Naive thymus-derived CD4-positive, alpha-beta T cell (primary cell): ENCODE measurements around the gene NME3. TPM values are rescaled to one million over a fixed set of nuclear protein-coding genes. Genes with fewer than 3 reads are reported as not detected.

ENCODE experiments used
- ATAC-seq: fragments of 150-1000 bp; cut with Tn5 transposase; 2 replicates; pipeline ENCODE4 v1.10.0; 2021; ENCODE audit warnings: mild to moderate bottlenecking, moderate library complexity
- CTCF ChIA-PET: fragments of 350-600 bp; sonication (Branson Sonifier 250); formaldehyde crosslinking; loops from one replicate; lab custom pipeline; 2021; ENCODE audit warnings: antibody characterized with exemption; lab: Charles Lee
- POLR2A ChIA-PET: fragments of 350-600 bp; sonication (Branson Sonifier 250); formaldehyde crosslinking; loops from one replicate; lab custom pipeline; 2021; ENCODE audit warnings: antibody characterized with exemption, inconsistent platforms; lab: Charles Lee
- DNase-seq, 9 donors: peaks; one replicate each; pipeline versions ENCODE4 v3.0.0 to v3.0.0-alpha.2; 2020 to 2022; ENCODE audit warnings: mixed read lengths in 1 of 9
- H3K27ac ChIP-seq: one replicate; pipeline ENCODE4 v1.7.0; 2013; ENCODE audit warnings: mild to moderate bottlenecking, low read depth, low read length, moderate library complexity
- H3K27me3 ChIP-seq, 2 donors: one replicate each; pipeline ENCODE4 v1.7.0; 2013; ENCODE audit warnings: low read length in 2 of 2, mild to moderate bottlenecking in 2 of 2, moderate library complexity in 2 of 2; ENCODE audit not compliant: control insufficient read depth in 2 of 2, insufficient read depth in 2 of 2
- H3K36me3 ChIP-seq, 3 experiments: 1 replicate in 2 of 3; 2 replicates in 1 of 3; pipeline ENCODE4 v1.7.0; 2013; ENCODE audit warnings: low read length in 3 of 3, mild to moderate bottlenecking in 3 of 3, moderate library complexity in 1 of 3; ENCODE audit not compliant: insufficient read depth in 3 of 3, control insufficient read depth in 2 of 3
- H3K4me1 ChIP-seq, 2 donors: one replicate each; pipeline ENCODE4 v1.7.0; 2013; ENCODE audit warnings: low read length in 2 of 2, mild to moderate bottlenecking in 2 of 2, moderate library complexity in 1 of 2; ENCODE audit not compliant: control insufficient read depth in 2 of 2, insufficient read depth in 2 of 2
- H3K4me3 ChIP-seq: 2 replicates; pipeline ENCODE4 v1.7.0; 2013; ENCODE audit warnings: mild to moderate bottlenecking, low read length
- H3K9me3 ChIP-seq, 3 experiments: 1 replicate in 2 of 3; 2 replicates in 1 of 3; pipeline ENCODE4 v1.7.0; 2013; ENCODE audit warnings: low read length in 3 of 3; ENCODE audit not compliant: control insufficient read depth in 2 of 3
- H3K27ac Mint-ChIP-seq, 9 donors: one replicate each; pipeline ENCODE4 v1.8.0; 2020 to 2022; ENCODE audit warnings: mixed read lengths in 9 of 9, mild to moderate bottlenecking in 8 of 9, moderate library complexity in 5 of 9, inconsistent platforms in 2 of 9
- H3K27me3 Mint-ChIP-seq, 5 donors: one replicate each; pipeline ENCODE4 v1.8.0; 2021 to 2022; ENCODE audit warnings: mixed read lengths in 5 of 5, mild to moderate bottlenecking in 1 of 5
- H3K36me3 Mint-ChIP-seq, 5 donors: one replicate each; pipeline ENCODE4 v1.8.0; 2020 to 2022; ENCODE audit warnings: mixed read lengths in 5 of 5, mild to moderate bottlenecking in 3 of 5, inconsistent platforms in 1 of 5
- H3K4me1 Mint-ChIP-seq, 7 donors: one replicate each; pipeline ENCODE4 v1.8.0; 2020 to 2022; ENCODE audit warnings: mixed read lengths in 7 of 7, mild to moderate bottlenecking in 3 of 7, inconsistent platforms in 1 of 7
- H3K4me3 Mint-ChIP-seq, 10 donors: one replicate each; pipeline ENCODE4 v1.8.0; 2020 to 2022; ENCODE audit warnings: mild to moderate bottlenecking in 10 of 10, mixed read lengths in 10 of 10, moderate library complexity in 6 of 10, inconsistent platforms in 2 of 10
- H3K9me3 Mint-ChIP-seq, 11 donors: one replicate each; pipeline ENCODE4 v1.8.0; 2020 to 2022; ENCODE audit warnings: mixed read lengths in 11 of 11, mild to moderate bottlenecking in 4 of 11, inconsistent platforms in 1 of 11, moderate library complexity in 1 of 11
- intact Hi-C, 2 donors: fragments of 100-400 bp; cut with micrococcal nuclease; formaldehyde crosslinking; loops; one replicate each; pipeline ENCODE4 v1.15.1; 2023
- polyA plus RNA-seq, 2 donors: library from polyadenylated mRNA; unstranded; fragments of 300-500 nt; fragmentation: Illumina TruSeq; gene quantifications; one replicate each; pipeline ENCODE4 v1.2.3, GENCODE V29; 2021
- total RNA-seq, 6 experiments: library from RNA in 5 of 6; stranded (reverse) in 5 of 6; gene quantifications; 1 replicate in 5 of 6; 2 replicates in 1 of 6; pipeline ENCODE4 v1.2.3 and lab custom pipeline; 2021 to 2026

Gene NME3
- total and polyA plus RNA-seq, 7 experiments from 2014 or later, result 49.4 to 81.5 (median 70.6) TPM

DNA sequence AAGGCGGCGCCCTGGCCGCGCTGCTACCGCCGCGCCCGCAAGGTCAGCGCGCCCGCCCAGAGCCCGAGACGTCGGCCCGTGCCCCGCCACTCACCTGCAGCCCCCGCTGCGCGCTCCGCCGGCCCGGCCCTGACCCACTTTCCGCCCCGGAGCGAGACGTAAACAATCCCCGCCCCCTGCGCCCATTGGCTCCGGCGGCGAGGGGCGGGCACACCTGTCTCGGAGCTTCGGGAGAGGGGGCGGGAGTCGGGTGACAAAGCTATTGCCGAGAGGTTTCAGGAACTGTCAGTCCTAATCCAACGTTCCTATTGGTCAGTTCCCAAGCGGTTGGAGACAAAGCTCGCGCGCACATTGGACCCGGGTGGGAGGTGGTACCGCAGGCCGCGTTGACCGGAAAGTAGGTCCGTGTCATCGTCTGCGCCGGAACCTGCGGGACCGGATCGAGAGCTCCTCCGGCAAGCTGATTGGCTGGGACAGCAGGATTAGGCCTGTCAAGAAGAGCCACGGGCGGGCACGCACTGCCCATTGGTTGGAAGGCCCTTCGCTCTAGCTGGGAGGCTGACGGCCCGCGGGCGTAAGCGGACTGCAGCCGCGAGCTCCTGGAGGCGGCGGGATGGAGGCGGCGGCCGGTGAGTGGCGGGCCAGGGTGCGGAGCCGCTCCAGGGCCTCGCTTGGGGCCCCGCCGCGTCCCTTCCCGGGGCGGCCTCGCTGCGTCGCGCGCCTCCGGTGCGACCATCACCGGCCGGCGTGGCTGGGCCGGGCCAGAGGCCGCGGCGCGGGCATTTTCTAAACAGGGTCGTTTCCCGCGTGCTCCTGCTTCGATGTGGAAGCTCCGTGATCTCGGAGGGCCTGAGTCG lies 11.3 kb upstream of the NME3 start, which contains the start of the genes NUBP2 and SPSB3:
TSS of gene NUBP2 (plus strand) at position 553 of the 857 bp plus-strand sequence. CDS start at position 614, 61 bp downstream.
TSS of gene SPSB3 (minus strand) at position 164 of the 857 bp plus-strand sequence. CDS start 1,088 bp downstream, outside the sequence.
- DNase-seq (peak; percentile 83 to 98 (median 97)), ATAC-seq (peak; percentile 92)
- H3K4me1 ChIP-seq, result peaks cover 13 to 28% of the 10 kb centered on the region in 2 donors
- H3K4me3 ChIP-seq, result peak within 1 kb of the TSS; percentile 92
- ChIA-PET POLR2A (interaction anchor here (0.5 to 3.7 kb wide), 34 partner anchors 8 to 1146 kb away, joined by 3 to 93 read pairs (median 4); partner anchors contain the start of genes AMDHD2, ATP6V0C, EME2 and FAHD1), CTCF (interaction anchor here (0.6 to 1.6 kb wide), 5 partner anchors 9 to 291 kb away, joined by 3 to 13 read pairs (median 8); partner anchors contain the start of genes EME2, MAPK8IP3, MRPS34 and NME3)
- Mint-ChIP-seq H3K4me3 (peak within 1 kb of the TSS; percentile 90 to 98 (median 94)), H3K36me3 (peaks cover 0 to 3% (median 0%) of the 10 kb centered on the region in 5 donors), H3K4me1 (peaks cover 0 to 48% (median 22%) of the 10 kb centered on the region in 7 donors), H3K9me3 (no peaks in the 10 kb centered on the region), H3K27ac (peak within 1 kb of the TSS; percentile 77 to 98 (median 93)), H3K27me3 (peaks cover 0 to 2% (median 0%) of the 10 kb centered on the region in 5 donors)
- peak within 1 kb of the TSS; percentile 76 for H3K27ac ChIP-seq
- H3K9me3 ChIP-seq, result no peaks in the 10 kb centered on the region
- peaks cover 0 to 52% (median 0%) of the 10 kb centered on the region in 3 experiments for H3K36me3 ChIP-seq
- intact Hi-C loops, result loop anchor here (1.0 to 10.0 kb wide), 8 partner anchors 9 to 1198 kb away; partner anchors contain the start of genes HAGH (in 2 of the 2), MRPS34 (in 2 of the 2), TRAF7 (in 2 of the 2) and UQCC4 (in 2 of the 2)
- no peaks in the 10 kb centered on the region for H3K27me3 ChIP-seq

DNA sequence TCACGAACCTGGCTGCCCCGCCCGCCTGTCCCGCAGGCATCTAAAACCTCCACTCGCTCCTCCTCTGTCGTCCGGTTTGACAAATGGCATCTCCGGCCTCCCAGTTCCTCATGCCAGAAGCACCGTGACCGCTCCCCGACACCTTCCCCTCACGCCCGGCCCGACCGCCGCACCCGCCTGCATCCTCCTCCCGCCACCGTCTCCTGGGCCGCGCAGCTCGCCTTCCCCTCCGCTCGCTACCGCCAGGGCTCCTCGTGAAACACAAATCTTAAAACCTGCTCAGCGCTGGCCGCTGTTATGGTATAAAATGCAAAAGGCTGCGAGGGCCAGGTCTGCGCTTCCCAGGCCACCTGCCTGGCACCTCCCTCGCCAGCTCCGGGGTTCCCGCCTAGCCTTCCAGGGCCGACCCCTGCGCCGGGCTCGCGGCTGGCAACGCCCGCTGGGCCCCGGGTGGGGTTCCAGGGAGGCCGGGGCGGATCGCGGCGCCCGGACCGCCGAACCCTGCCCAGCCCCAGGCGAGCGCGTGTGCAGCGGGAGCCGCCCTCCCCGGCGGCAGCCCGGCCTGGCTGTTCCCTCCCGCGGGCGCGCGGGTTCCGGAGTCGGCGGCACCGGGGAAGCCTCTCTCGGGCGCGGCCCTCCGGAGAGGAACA lies 10.5 kb upstream of the NME3 start:
- Histone ChIP-seq H3K27ac (peak overlapping the region; percentile 76), H3K4me1 (peaks cover 13 to 28% of the 10 kb centered on the region in 2 donors), H3K36me3 (peaks cover 0 to 52% (median 0%) of the 10 kb centered on the region in 3 experiments), H3K9me3 (no peaks in the 10 kb centered on the region), H3K4me3 (peak overlapping the region; percentile 92), H3K27me3 (no peaks in the 10 kb centered on the region)
- peak; percentile 1 for ATAC-seq
- ChIA-PET CTCF (interaction anchor here (0.6 to 1.6 kb wide), 5 partner anchors 8 to 290 kb away, joined by 4 to 13 read pairs (median 8); partner anchors contain the start of genes EME2, MAPK8IP3, MRPS34 and NME3), POLR2A (interaction anchor here (0.6 to 3.7 kb wide), 24 partner anchors 9 to 1086 kb away, joined by 3 to 93 read pairs (median 6); partner anchors contain the start of genes AMDHD2, ATP6V0C, EME2 and FAHD1)
- DNase-seq, result peak in 5 of 9 donors; percentile 37 to 47 (median 41)
- peak overlapping the region; percentile 85 to 98 (median 94) for H3K4me3 Mint-ChIP-seq
- H3K9me3 Mint-ChIP-seq, result no peaks in the 10 kb centered on the region
- H3K27me3 Mint-ChIP-seq, result peaks cover 0 to 2% (median 0%) of the 10 kb centered on the region in 5 donors
- intact Hi-C loops, result loop anchor here (1.0 to 10.0 kb wide), 8 partner anchors 9 to 1197 kb away; partner anchors contain the start of genes HAGH (in 2 of the 2), MRPS34 (in 2 of the 2), TRAF7 (in 2 of the 2) and UQCC4 (in 2 of the 2)
- H3K36me3 Mint-ChIP-seq, result peaks cover 0 to 3% (median 0%) of the 10 kb centered on the region in 5 donors
- H3K27ac Mint-ChIP-seq, result peak overlapping the region; percentile 70 to 96 (median 87)
- H3K4me1 Mint-ChIP-seq, result peaks cover 0 to 48% (median 22%) of the 10 kb centered on the region in 7 donors

DNA sequence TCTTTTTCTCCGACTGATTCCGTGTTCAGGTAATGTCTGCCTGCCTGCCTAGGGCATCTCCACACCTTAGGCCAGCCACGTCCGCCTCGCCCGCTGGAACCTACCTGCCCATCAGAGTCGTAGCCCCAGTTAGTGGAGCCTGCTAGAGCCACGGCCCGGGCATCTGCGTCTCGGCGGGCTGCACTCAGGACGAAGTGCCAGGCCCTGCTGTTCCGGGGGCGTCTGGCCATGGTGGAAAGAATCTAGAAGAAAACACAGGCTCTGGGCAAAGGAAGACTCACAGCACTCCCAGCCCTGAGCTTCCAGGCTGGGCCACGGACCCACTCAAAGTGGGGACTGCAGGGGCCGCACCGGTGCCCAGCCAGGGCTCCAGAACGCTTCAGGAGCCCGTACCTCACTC lies 9.9 kb upstream of the NME3 start:
- Mint-ChIP-seq H3K27me3 (peaks cover 0 to 2% (median 0%) of the 10 kb centered on the region in 5 donors), H3K4me3 (peak overlapping the region; percentile 81 to 95 (median 88)), H3K36me3 (peaks cover 0 to 3% (median 0%) of the 10 kb centered on the region in 5 donors), H3K9me3 (no peaks in the 10 kb centered on the region), H3K4me1 (peaks cover 0 to 48% (median 22%) of the 10 kb centered on the region in 7 donors), H3K27ac (peak overlapping the region; percentile 62 to 88 (median 79))
- POLR2A ChIA-PET, result interaction anchor here (1.1 to 3.7 kb wide), 5 partner anchors 10 to 733 kb away, joined by 3 to 93 read pairs (median 15); partner anchors contain the start of genes ATP6V0C, EME2, FAHD1 and HAGH
- DNase-seq (no peak), ATAC-seq (no peak)
- no peaks in the 10 kb centered on the region for H3K27me3 ChIP-seq
- CTCF ChIA-PET, result interaction anchor here (0.8 kb wide), 1 partner anchor 9 kb away, joined by 4 read pairs; the partner anchor contains the start of genes EME2 and MRPS34
- no peaks in the 10 kb centered on the region for H3K9me3 ChIP-seq
- intact Hi-C loops, result loop anchor here (10.0 kb wide), 4 partner anchors 356 to 1196 kb away; partner anchors contain the start of genes TRAF7 (in 2 of the 2), UBE2I (in 1 of the 2) and UQCC4 (in 1 of the 2)
- peak overlapping the region; percentile 76 for H3K27ac ChIP-seq
- peak overlapping the region; percentile 92 for H3K4me3 ChIP-seq
- H3K4me1 ChIP-seq, result peaks cover 13 to 28% of the 10 kb centered on the region in 2 donors
- H3K36me3 ChIP-seq, result peaks cover 0 to 52% (median 0%) of the 10 kb centered on the region in 3 experiments

DNA sequence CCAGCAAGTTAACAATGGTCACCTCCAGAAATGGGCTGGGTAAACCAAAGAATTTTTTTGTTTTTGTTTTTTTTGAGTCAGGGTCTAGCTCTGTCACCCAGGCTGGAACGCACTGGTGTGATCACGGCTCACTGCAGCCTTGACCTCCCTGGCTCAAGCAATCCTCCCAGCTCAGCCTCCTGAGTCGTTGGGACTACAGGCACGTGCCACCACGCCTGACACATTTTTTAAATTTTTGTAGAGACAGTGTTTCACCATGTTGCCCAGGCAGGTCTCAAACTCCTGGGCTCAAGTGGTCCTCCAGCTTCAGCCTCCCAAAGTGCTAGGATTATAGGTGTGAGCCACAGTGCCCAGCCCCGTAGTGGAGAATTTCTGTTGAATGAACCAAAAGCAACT lies 9.3 kb upstream of the NME3 start:
- Mint-ChIP-seq H3K27me3 (peaks cover 0 to 2% (median 0%) of the 10 kb centered on the region in 5 donors), H3K36me3 (peaks cover 0 to 3% (median 0%) of the 10 kb centered on the region in 5 donors), H3K27ac (peak overlapping the region in 5 of 9 donors; percentile 62 to 88 (median 82)), H3K9me3 (no peaks in the 10 kb centered on the region), H3K4me3 (peak overlapping the region in 9 of 10 donors; percentile 20 to 95 (median 88)), H3K4me1 (peaks cover 0 to 47% (median 21%) of the 10 kb centered on the region in 7 donors)
- Histone ChIP-seq H3K36me3 (peaks cover 0 to 52% (median 0%) of the 10 kb centered on the region in 3 experiments), H3K9me3 (no peaks in the 10 kb centered on the region), H3K4me1 (peaks cover 13 to 24% of the 10 kb centered on the region in 2 donors), H3K4me3 (no peak overlapping the region), H3K27me3 (no peaks in the 10 kb centered on the region), H3K27ac (peak overlapping the region; percentile 76)
- intact Hi-C loops, result loop anchor here (10.0 kb wide), 4 partner anchors 356 to 1196 kb away; partner anchors contain the start of genes TRAF7 (in 2 of the 2), UBE2I (in 1 of the 2) and UQCC4 (in 1 of the 2)
- DNase-seq (no peak), ATAC-seq (no peak)
- ChIA-PET CTCF (no interaction called here), POLR2A (interaction anchor here (0.6 to 3.7 kb wide), 3 partner anchors 9 to 45 kb away, joined by 3 to 93 read pairs (median 33); partner anchors contain the start of genes EME2, FAHD1, HAGH and MRPS34)

DNA sequence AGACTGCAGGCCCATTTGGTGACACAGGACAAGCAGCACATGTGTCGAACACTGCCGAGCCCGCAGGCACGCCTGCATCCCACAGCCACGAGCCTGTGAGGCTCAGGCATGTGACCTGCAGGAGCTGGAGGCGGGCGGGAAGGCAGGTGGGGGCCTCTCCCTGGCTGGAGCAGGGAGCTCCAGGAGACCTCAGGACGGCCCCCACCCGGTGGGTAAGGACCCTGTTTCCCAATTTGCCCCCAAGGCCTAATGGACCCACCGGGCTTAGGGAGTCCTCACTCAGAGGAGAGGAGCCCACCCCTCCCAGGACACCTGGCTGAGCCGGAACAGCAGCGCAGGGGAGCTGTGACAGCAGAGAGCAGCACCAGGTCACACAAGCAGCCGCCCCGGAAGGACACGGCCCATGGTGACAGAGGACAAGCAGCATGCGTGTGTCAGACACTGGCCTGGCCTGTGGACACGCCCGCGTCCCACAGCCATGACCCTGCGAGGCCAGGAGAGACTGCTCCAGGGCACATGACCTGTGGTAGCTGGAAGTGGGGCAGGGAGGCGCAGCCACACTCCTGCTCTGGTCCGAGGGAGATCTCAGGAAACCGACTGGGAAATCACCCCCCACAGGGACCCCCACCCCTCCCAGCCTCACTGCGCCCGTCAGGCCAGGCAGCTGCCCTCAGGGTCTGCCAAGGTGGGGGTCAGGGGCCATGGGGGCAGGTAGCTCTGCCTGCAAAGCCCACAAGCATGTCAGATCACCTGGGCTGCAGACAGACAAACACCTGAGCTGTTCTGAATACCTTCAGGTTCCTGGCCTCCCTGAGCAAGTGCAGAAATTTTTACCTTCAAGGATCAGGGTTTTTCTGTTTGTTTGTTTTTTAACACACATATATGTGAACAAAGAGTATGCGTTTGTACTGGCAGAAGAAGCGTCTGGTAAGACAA lies 8.7 kb upstream of the NME3 start:
- DNase-seq (no peak), ATAC-seq (no peak)
- Mint-ChIP-seq H3K9me3 (no peaks in the 10 kb centered on the region), H3K4me1 (peaks cover 0 to 42% (median 21%) of the 10 kb centered on the region in 7 donors), H3K36me3 (peaks cover 0 to 3% (median 0%) of the 10 kb centered on the region in 5 donors), H3K27me3 (peaks cover 0 to 2% (median 0%) of the 10 kb centered on the region in 5 donors), H3K4me3 (peak overlapping the region in 8 of 10 donors; percentile 20 to 95 (median 34)), H3K27ac (peak overlapping the region in 2 of 9 donors; percentile 21 to 22)
- peaks cover 13 to 19% of the 10 kb centered on the region in 2 donors for H3K4me1 ChIP-seq
- POLR2A ChIA-PET, result interaction anchor here (0.6 to 3.7 kb wide), 2 partner anchors 9 to 37 kb away, joined by 3 to 93 read pairs; partner anchors contain the start of genes EME2, MRPS34 and NME3
- H3K9me3 ChIP-seq, result no peaks in the 10 kb centered on the region
- CTCF ChIA-PET, result no interaction called here
- H3K27me3 ChIP-seq, result no peaks in the 10 kb centered on the region
- peaks cover 0 to 52% (median 0%) of the 10 kb centered on the region in 3 experiments for H3K36me3 ChIP-seq
- intact Hi-C loops, result loop anchor here (10.0 kb wide), 5 partner anchors 355 to 1195 kb away; partner anchors contain the start of genes TRAF7 (in 2 of the 2), UBE2I (in 1 of the 2) and UQCC4 (in 1 of the 2)
- H3K4me3 ChIP-seq, result no peak overlapping the region
- H3K27ac ChIP-seq, result no peak overlapping the region
